Caki2 (cell line): ENCODE results near the gene RNF144A. TPM values are rescaled to one million over a fixed set of nuclear protein-coding genes. Genes with fewer than 3 reads are reported as not detected.
"Not testable (repeated sequence)": the region's sequence is repeated elsewhere in the genome, so short reads cannot be mapped to it uniquely, and the experiment has no call there.

ENCODE experiments used
- DNase-seq: peaks from one replicate; pipeline ENCODE4 v3.0.0-alpha.2; 2015; ENCODE audit warnings: low read depth
- in situ Hi-C: cut with HindIII; loops from 2 replicates; pipeline ENCODE4 v1.10.0; 2016; ENCODE audit warnings: low sequenced_read_pairs, low pct_unique_long_range_greater_than_20kb, mixed read lengths
- total RNA-seq: library from RNA; depleted of rRNA; stranded (reverse); fragments of >200 nt; shearing (Covaris generic); gene quantifications from 2 replicates; pipeline ENCODE4 v1.2.3, GENCODE V29; 2014; ENCODE audit warnings: low replicate concordance

The RNF144A gene
- total RNA-seq, 1 experiment from 2014 or later, result 5.0 TPM

DNA sequence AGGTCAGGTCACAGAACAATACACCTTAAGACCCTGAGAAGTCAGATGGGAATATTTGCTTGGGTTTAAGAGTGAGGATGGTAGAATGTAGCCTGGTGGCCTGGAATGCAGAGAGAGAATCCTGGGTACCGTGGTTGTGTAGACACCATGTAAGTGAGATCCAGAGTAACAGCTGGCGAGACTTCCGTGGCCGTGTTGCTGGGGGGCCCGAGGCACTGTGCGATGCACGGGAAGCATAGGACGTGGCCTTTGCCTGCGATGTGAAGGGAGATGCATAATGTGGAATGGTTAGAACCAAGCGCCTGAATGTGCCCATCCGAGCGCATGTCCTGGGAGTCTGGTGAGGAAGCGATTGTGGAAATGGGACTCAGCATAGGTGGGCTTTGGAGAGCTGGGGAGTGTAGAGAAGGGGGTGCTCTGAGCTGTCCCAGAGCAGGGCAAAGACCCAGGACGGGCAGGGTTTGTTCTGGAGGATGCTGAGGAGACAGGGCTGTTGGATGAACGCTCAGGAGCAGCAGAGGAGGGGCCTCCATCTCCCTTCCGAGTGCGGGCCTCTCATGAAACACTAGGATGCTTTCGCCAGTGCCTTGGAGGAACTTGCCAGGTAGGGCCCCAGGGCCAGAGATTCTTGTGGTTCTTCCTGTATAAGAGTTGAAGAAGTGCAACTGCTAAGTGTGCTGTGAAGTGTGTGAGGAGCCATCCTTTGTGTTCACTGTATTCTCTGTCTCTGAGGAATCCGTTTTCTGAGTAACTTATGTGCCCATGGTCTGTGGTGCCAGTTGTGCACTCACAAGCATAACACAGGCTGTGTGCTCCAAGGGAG is 7.1 kb downstream of the RNF144A start:
- in situ Hi-C loops, result no loop called here
- DNase-seq, result no peak

DNA sequence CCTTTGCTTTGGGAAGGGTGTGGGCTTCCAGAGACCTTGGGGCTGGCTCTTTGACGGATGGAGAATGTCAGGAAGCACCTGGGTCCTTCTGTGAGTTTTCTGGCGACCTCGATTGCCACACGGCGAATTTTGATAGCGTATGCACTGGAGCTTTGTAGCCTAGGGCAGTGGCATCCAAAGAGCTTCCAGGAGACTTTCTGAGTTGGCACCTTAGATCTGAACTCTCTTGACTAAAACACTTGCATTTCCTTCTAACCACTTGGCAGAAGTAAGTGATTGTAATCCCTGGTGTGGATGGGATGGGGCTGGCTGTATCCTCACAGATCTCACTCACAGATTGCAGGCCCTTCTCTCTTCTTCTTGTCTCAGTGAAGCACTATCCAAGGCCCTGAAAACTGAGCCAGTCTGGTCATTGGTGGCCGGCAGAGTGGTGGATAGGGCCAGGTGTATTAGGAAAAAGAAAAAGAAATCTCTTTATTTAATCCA is 7.8 kb downstream of the RNF144A start:
- DNase-seq, result no peak
- in situ Hi-C loops, result no loop called here

DNA sequence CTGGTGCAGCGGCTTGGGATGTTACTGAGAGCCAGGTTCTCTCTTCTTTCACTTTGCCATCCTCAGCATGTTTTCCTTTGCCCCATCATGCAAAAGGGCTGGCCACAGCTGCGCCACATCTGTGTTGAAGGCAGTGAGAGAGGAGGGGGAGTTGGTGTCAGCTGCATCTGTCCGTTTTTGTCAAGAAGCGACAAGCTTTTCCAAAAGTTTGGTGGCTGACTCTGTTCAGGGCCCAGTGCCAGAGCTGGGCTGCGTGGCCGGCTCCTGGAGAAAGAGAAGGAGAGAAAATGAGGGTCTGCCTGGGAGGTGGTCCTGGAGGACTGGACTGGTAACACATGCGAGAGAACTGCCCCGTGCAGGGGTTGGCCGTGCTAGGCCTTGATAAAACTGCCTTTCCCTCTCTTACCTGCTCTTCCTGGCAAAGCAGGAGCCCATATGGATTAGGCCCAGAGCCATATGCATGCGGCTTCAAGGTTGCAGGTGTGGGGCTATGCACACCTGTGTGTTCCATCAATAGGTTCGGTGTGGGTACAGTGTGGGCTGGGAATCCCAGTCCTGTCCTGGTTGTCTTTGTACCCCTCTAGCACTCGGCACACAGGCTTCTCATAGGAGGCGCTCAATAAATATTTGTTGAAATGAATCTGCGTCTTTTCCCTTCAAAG is 9.0 kb downstream of the RNF144A start:
- no peak for DNase-seq
- in situ Hi-C loops, result no loop called here

DNA sequence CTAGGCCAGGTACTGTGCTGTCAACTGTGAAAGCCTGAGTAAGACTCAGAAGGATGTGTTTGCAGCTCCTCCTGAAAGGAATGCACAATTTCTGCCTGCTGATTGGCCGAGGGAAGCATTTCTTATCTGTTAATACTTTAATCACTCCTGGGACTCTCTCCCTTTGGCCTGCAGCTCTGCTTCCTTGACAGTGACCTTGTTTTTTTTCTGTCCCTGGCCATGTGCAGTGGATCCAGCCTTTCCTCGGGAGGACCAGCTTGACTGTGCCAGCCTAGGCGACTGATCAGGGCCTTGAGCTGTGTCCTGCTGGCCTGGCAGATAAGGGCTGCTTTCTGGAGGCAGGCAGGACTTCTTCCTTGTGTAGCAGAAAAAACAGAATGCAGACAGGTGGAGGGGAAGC is 10.0 kb downstream of the RNF144A start:
- in situ Hi-C loops, result no loop called here
- DNase-seq, result peak; percentile 68

DNA sequence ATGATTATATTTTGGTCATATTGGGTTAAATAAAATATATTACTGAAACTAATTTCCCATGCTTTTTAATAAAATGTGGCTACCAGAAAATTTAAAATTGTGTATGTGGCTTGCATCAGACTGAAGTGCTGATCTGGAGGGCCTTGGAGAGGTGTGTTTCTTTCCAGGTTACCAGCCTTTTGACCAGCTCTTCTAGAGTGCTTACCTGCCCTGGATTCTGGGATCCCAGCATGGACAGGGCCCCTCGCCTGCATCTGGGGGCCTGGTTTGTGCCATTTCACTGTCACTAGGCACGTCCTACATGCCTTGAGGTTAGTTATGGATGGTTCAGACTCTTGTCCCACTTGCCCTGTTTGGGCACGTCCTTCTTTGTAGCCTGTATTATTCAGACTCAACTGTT is 10.5 kb downstream of the RNF144A start:
- no peak for DNase-seq
- in situ Hi-C loops, result no loop called here

DNA sequence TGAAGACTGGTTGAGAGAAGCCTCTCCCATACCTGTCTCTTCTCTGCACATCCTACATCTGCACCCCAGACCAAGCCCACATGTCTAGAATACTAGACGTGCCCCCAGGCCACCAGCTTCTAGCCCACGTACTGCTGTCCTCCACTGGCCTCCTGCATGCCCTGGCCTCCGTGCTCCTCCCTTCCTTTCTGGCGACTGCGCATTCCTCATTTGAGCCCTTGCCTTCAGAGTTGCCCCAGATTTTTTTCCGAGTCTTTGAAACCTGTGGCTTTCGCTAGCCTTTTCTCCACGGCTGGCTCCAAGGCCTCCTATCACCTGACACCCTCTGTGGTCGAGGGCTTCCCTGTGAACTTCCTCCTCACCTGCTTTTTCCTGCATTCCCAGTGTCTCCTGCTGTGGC is 11.2 kb downstream of the RNF144A start:
- DNase-seq, result no peak

DNA sequence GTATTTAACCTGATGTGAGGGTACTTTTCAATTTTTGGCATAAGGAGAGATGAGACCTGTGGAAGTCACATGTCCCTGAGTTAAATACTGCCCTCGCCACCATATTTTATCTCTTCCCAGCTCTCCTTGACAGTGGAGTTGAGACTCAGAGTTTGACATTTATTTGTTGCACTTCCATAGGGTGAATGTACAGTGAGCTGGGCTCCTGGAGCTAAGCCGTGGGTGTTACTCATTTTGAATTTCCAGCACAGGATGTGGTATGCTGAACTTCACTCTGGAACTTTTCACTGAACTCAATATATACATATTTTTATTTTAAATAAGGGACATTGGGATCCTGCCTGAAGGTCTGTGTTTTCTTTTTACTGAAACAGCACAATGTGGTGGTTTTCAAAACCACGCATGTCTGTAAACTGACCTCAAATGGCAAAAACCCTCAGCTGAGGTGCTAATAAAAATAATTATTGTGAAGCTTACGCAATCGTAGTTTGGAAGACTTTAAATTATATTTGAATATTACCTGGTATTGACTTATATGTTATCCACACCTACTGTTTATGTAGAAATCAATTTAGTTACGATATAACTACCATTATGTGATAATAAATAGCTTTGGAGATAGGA is 12.1 kb downstream of the RNF144A start:
- no peak for DNase-seq

More for the DNA sequence above, 11.2 kb downstream of the RNF144A start:
- in situ Hi-C loops, result no loop called here

DNA sequence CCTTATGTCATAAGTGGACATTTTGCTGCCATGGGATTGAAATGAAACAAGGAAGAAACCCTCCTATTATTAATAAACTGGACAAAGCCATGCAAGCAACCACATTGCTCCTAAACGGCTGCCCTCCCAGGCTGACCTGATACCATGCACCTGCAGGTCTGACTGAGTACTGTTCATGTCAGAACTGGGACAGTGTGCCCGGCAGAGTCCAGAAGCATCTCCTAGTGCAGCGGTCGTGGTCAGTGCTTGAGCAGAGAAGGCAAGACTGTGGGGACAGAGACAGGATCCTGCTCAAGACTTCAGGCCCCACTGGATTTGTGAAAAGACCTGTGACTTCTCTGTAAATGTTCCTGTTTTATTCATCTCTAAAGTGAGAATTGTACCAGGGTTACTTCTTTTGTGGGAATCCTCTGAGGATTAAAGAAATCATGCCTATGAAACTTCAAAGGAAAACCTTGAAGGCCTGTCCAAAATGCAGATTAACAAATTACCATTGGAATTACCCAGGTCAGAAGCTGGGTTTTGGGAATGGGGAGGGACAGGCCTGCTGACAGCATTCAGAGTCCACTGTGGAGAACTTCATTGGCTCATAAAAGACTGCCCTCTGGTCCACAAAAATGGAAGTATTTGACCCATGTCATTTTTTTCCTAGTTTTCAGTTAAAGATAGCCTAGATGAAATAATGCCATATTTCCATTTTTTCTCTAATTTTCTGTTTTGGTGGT is 13.9 kb downstream of the RNF144A start:
- DNase-seq, result no peak
- in situ Hi-C loops, result no loop called here

More for the DNA sequence above, 12.1 kb downstream of the RNF144A start:
- in situ Hi-C loops, result no loop called here

DNA sequence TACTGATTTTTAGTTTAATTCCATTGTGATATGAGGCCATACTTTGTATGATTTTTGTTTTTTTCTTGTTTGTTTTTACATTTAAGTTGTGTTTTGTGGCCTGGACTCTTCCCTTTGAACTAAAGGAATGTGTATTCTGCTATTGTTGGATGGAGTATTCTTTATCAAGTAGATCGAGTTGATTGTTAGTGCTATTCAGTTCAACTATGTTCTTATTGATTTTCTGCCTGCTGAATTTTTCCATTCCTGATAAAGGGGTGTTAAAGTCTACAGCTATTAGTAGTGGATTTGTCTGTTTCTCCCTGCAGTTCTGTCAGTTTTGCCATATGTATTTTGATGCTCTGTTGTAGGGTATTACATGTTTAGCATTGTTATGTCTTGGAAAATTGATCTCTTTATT is 14.5 kb downstream of the RNF144A start:
- in situ Hi-C loops, result no loop called here

DNA sequence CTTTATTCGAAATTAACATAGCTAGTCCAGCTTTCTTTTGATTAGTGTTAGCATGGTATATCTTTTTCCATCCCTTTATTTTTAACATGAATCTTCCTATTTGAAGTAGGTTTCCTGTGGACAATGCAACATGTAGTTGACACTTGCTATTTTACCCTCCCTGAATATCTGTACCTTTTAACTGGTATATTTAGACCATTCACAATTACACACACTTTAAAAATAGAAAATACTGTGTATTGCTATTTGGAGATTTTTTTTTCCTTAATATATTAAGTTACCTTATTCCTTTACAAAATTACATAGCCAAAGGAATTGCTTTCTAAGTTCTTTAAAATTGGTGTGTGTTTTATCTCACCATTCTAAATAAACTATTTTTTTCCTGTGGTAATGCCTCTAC is 15.0 kb downstream of the RNF144A start:
- no peak for DNase-seq
- in situ Hi-C loops, result no loop called here

More for the DNA sequence above, 14.5 kb downstream of the RNF144A start:
- DNase-seq, result no peak

DNA sequence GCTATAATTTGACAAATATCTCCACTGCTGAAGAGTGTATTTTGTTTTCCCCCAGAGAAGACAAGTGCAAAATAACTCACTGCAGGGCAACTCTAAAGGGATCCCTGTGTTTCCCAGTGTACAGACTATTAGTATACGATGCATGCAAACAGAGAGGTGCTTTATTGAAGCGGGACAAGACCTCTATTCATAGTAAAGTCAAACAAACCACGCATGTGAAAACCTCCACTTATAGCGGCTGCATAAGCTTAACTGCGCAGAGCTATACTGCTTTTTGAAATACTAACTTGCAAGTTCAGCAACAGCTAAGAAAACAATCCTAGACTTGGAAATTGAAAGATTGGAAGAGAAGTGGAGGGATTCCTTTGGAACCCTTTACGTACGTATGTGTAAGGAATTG is 15.6 kb downstream of the RNF144A start:
- no peak for DNase-seq
- in situ Hi-C loops, result no loop called here

DNA sequence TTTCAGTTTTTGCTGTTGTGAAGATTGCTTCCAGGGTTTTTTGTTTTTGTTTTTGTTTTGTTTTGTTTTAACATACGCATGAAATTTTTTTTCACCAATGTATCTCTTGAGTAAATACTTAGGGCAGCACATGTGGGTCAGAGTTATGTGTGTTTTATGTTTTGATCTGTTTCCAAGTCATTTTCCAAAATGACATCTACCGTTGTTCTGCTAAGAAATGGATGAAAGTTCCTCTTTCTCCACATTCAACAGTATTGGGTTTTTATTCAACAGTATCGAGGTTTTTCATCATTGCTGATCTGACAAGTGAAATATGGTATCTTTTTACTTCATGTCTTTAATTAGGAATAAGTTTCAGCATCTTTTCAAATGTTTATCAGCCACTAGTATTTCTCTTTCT is 16.7 kb downstream of the RNF144A start:
- DNase-seq, result no peak
- in situ Hi-C loops, result no loop called here

DNA sequence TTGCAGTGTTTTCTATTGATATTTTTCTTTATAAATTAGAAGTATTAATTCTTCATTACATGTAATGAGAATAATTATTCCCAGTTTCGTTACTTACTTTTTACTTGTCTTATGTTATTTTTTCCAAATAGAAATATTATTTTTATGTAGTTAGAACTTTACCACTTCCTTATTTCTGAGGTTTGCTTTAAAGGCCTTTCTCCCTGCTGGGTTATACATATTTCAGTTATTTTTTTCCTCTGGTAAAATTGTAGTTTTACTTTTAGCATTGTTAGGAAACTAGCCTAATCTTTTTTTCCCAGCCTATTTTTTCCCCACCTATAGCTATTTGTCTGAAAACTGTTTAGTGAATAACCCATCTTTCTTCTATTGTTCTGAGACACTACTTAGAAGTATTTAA is 17.1 kb downstream of the RNF144A start:
- in situ Hi-C loops, result no loop called here
- DNase-seq, result no peak

DNA sequence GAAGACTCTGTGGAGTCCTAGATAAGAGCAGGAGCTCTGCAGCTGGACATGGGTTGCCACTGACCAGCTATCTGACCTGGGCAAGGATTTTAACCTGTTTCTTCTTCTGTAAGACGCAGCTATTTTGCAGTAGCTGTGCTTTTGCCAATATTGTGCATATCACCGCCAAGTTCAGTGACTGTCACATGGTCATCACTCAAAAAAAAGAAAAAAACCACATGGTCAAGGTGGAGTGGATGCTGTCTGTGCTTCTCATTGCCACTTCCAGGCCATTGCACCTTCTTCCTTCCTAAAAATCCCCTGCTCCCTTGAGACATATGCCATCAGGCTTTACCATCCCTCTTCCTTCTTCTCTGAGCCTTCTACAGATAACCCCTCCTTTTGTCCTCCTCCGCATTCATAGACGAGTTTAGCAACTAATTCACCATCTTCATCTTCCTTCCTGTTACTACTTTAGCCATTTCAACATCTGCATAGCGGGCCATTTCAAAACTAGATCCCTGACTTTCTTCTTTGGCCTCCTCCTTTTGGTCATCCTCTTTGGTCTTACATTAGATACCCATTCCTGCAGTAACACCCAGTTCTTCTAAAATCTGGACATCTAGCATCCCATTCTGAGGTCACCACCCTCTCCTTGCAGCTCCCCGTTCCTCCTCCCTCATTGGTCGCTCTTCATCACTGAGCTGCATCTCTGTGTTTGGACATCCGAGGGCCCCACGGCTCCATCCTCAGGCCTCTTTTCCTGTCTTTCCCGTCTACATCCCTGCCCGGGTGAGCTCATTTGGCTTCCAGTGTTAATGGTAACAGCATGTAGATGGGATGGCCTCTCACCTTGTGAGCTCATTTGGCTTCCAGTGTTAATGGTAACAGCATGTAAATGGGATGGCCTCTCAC is 17.8 kb downstream of the RNF144A start:
- no peak for DNase-seq
- in situ Hi-C loops, result no loop called here

DNA sequence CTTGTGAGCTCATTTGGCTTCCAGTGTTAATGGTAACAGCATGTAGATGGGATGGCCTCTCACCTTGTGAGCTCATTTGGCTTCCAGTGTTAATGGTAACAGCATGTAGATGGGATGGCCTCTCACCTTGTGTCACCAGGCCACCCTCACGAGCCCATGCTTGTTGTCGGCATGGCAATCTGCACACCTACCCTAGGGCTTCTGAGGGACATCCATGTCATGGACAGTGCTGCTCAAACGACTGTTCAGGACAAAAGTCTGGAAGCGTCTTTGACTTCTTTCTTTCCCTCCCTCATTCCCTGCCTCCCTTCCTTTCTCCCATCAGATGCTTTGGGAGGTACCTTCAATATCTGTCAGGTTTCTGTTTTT is 18.4 kb downstream of the RNF144A start:
- in situ Hi-C loops, DNase-seq: not testable (repeated sequence)

DNA sequence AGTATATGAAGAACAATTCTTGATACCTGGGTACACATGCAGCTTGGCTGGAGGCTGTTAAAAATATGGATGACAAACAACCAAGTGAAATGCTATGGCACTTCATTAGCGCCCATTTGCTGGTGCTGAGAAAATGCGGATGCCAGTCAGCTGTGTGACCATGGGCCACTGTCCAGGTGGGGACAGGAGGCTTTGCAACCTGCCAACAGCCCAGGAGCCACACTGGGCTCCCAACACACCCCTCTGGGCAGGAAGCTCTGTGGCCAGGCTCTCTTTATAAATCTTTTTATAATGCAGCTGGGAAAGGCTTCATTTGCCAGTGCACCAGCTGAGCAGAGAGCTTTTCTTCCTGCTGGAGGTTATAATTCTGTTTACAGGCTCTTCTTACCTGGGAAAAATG is 19.9 kb downstream of the RNF144A start:
- DNase-seq, result no peak
- in situ Hi-C loops, result no loop called here

DNA sequence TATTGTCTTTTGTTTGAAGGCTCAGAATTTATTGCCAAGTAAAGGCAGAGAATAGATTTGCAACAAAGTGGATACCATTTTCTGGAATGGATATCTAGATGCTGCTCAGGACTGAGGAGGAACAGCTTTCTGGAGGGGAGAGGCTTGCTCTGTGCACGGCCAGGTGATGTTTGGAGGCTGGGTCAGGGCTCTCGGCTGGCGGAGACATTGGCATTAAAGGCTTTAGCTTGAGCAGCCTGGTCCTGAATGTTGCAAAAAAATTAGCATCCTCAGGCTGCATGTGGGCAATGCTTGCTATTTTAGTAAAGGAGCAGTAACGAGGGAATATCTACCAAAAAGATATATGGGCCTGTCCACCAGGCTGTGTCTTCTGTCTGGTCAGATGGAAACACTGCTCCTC is 20.4 kb downstream of the RNF144A start:
- DNase-seq, result no peak
- in situ Hi-C loops, result no loop called here

DNA sequence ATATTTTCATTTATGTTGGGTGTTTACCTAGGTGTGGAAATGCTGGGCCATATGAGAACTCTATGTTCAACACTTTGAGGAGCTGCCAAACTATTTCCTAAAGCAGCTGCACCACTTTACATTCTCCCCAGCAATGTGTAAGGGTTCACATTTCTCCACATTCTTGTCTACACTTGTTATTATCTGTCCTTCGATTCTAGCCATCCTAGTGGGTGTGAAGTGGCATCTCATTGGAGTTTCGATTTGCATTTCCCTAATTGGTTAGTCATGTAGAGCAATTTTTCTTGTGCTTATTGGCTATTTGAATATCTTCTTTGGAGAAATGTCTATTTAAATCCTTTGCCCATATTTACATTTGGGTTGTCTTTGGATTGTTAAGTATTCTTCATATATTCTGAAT is 21.9 kb downstream of the RNF144A start:
- in situ Hi-C loops, result no loop called here
- no peak for DNase-seq
